Peyer's patch (tissue), 4 donors: Measurements from ENCODE around the gene STK32C.

ENCODE experiments used
- CTCF ChIP-seq, 6 experiments: fragments of 450-650 bp in 4 of 6; fragments of 200-600 bp in 2 of 6; sonication (generic) in 1 of 6; IDR thresholded peaks; one replicate each; pipeline ENCODE4 v1.5.1; 2017 to 2019; ENCODE audit warnings: antibody characterized with exemption in 6 of 6, mild to moderate bottlenecking in 3 of 6, moderate library complexity in 1 of 6
- POLR2A ChIP-seq, 2 donors: fragments of 450-650 bp; IDR thresholded peaks; one replicate each; pipeline ENCODE4 v1.5.1; 2017; ENCODE audit warnings: antibody characterized with exemption in 2 of 2, mild to moderate bottlenecking in 2 of 2, moderate library complexity in 2 of 2

- TF ChIP-seq CTCF (IDR thresholded peaks at IDR 0.05), result no peak
- TF ChIP-seq POLR2A (IDR thresholded peaks at IDR 0.05), result no peak
Observed at GRCh38 chr10:132203256-132204077, 104.3 kb downstream of the STK32C start.
